OCI-LY3 (cell line): ENCODE measurements around the gene MYBPC1.

Source experiments
- H2AFZ ChIP-seq: fragments of 200-600, 300-600 bp; shearing (Covaris generic); 2 replicates; pipeline ENCODE4 v1.6.0; 2014; ENCODE audit warnings: antibody characterized with exemption, low read depth, low read length
- H3K27ac ChIP-seq: fragments of 200-600, 300-600 bp; sonication (generic); 2 replicates; pipeline ENCODE4 v1.5.1; 2014; ENCODE audit warnings: mild to moderate bottlenecking, low read length, moderate library complexity, mixed read lengths
- H3K27me3 ChIP-seq: fragments of 200-600, 300-600 bp; sonication (generic); 2 replicates; pipeline ENCODE4 v1.6.1; 2014; ENCODE audit warnings: low read depth, low read length, mixed read lengths
- H3K36me3 ChIP-seq: fragments of 200-600, 300-600 bp; sonication (generic); replicated peaks from 2 replicates; pipeline ENCODE3; 2014; ENCODE audit warnings: low read depth, low read length, mixed read lengths
- H3K4me1 ChIP-seq: fragments of 300-600, 200-600 bp; sonication (generic); 2 replicates; pipeline ENCODE4 v1.6.1; 2014; ENCODE audit warnings: low read length, mixed read lengths
- H3K4me2 ChIP-seq: fragments of 200-600, 300-600 bp; sonication (generic); 2 replicates; pipeline ENCODE4 v1.6.1; 2014; ENCODE audit warnings: low read length, mixed read lengths
- H3K4me3 ChIP-seq: fragments of 300-600, 200-600 bp; sonication (generic); 2 replicates; pipeline ENCODE4 v1.5.1; 2014; ENCODE audit warnings: antibody characterized with exemption, mild to moderate bottlenecking, low read length, moderate library complexity
- H3K79me2 ChIP-seq: fragments of 300-600, 200-600 bp; shearing (Covaris generic); 2 replicates; pipeline ENCODE4 v1.6.1; 2014; ENCODE audit warnings: mild to moderate bottlenecking, low read length, mixed read lengths
- H3K9ac ChIP-seq: fragments of 300-600, 200-600 bp; shearing (Covaris generic); 2 replicates; pipeline ENCODE4 v1.6.0; 2014; ENCODE audit warnings: mild to moderate bottlenecking, low read length, moderate library complexity
- H3K9me3 ChIP-seq: fragments of 200-600, 300-600 bp; shearing (Covaris generic); 2 replicates; pipeline ENCODE4 v1.6.1; 2014; ENCODE audit warnings: low read length, mixed read lengths; ENCODE audit not compliant: insufficient read depth
- H4K20me1 ChIP-seq: fragments of 200-600, 300-600 bp; sonication (generic); 2 replicates; pipeline ENCODE4 v1.6.1; 2016; ENCODE audit warnings: low read length, mixed read lengths; ENCODE audit not compliant: insufficient read depth
- CTCF ChIP-seq: fragments of 200-600, 300-600 bp; sonication (generic); IDR thresholded peaks from 2 replicates; pipeline ENCODE4 v1.5.1; 2014; ENCODE audit warnings: antibody characterized with exemption, low read length, low read depth
- EZH2phosphoT487 ChIP-seq: fragments of 200-600 bp; shearing (Covaris generic); IDR thresholded peaks from 2 replicates; pipeline ENCODE4 v1.6.1; 2018; ENCODE audit warnings: antibody characterized with exemption, mixed run types, low read depth

The MYBPC1 gene

GRCh38 chr12:101598483-101598882 is 3.7 kb downstream of the MYBPC1 start:
- Histone ChIP-seq H3K9me3 (no peaks in the 10 kb centered on the region), H3K27ac (no peak overlapping the region), H3K4me2 (no peak overlapping the region), H3K4me1 (no peaks in the 10 kb centered on the region; the same call in 1 of the 2 replicates), H4K20me1 (no peaks in the 10 kb centered on the region), H2AFZ (no peak overlapping the region), H3K79me2 (no peaks in the 10 kb centered on the region), H3K36me3 (no peaks in the 10 kb centered on the region), H3K27me3 (no peaks in the 10 kb centered on the region), H3K4me3 (no peak overlapping the region), H3K9ac (no peak overlapping the region)
- TF ChIP-seq CTCF (no peak), EZH2phosphoT487 (no peak)

- no peaks in the 10 kb centered on the region for H3K9me3 ChIP-seq
- H3K36me3 ChIP-seq = no peaks in the 10 kb centered on the region
- H3K4me3 ChIP-seq = no peak overlapping the region
- peaks cover 8% of the 10 kb centered on the region for H3K4me1 ChIP-seq
- no peaks in the 10 kb centered on the region for H3K27me3 ChIP-seq
- H4K20me1 ChIP-seq = no peaks in the 10 kb centered on the region
- TF ChIP-seq EZH2phosphoT487 (no peak), CTCF (no peak)
- H3K79me2 ChIP-seq = no peaks in the 10 kb centered on the region
- H3K4me2 ChIP-seq = no peak overlapping the region
- H3K27ac ChIP-seq = no peak overlapping the region
- no peak overlapping the region for H3K9ac ChIP-seq
- H2AFZ ChIP-seq = no peak overlapping the region
Observed at GRCh38 chr12:101599311-101599710, 4.5 kb downstream of the MYBPC1 start.

- Histone ChIP-seq H2AFZ (no peak overlapping the region), H3K79me2 (no peaks in the 10 kb centered on the region), H3K36me3 (no peaks in the 10 kb centered on the region), H3K4me3 (no peak overlapping the region), H3K27ac (no peak overlapping the region), H3K9me3 (no peaks in the 10 kb centered on the region), H3K4me2 (no peak overlapping the region), H3K27me3 (no peaks in the 10 kb centered on the region), H4K20me1 (no peaks in the 10 kb centered on the region), H3K4me1 (peaks cover 8% of the 10 kb centered on the region), H3K9ac (no peak overlapping the region)
- TF ChIP-seq CTCF (no peak), EZH2phosphoT487 (no peak)
Observed at GRCh38 chr12:101599771-101600484, 5.2 kb downstream of the MYBPC1 start.

- H3K27me3 ChIP-seq = no peaks in the 10 kb centered on the region
- H3K4me1 ChIP-seq = peaks cover 8% of the 10 kb centered on the region
- H3K36me3 ChIP-seq = no peaks in the 10 kb centered on the region
- H2AFZ ChIP-seq = no peak overlapping the region
- H4K20me1 ChIP-seq = no peaks in the 10 kb centered on the region
- H3K9ac ChIP-seq = no peak overlapping the region
- H3K9me3 ChIP-seq = no peaks in the 10 kb centered on the region
- H3K79me2 ChIP-seq = no peaks in the 10 kb centered on the region
- H3K4me2 ChIP-seq = no peak overlapping the region; the same call in 1 of the 2 replicates
- TF ChIP-seq CTCF (no peak), EZH2phosphoT487 (no peak)
- H3K4me3 ChIP-seq = no peak overlapping the region
- no peak overlapping the region for H3K27ac ChIP-seq
Observed at GRCh38 chr12:101604132-101604531, 9.4 kb downstream of the MYBPC1 start.
